ENCODE measurements around the gene AFAP1L1. TPM values are rescaled to one million over a fixed set of nuclear protein-coding genes. Genes with fewer than 3 reads are reported as not detected.

AFAP1L1 gene
- total and polyA plus RNA-seq, 12 donors: 30.3 to 61.6 (median 43.5) TPM

- peaks cover 0 to 10% (median 0%) of the 10 kb centered on the region in 7 donors for H3K27me3 ChIP-seq
- DNase-seq (peak in 1 of 2 donors; percentile 71), ATAC-seq (peak; percentile 43 to 79 (median 57))
- 36 to 48% methylated on average over 11 of the region's 11 CpGs for WGBS, 2 donors
- peak overlapping the region; percentile 31 to 97 (median 85) for H3K27ac ChIP-seq
- peaks cover 37 to 100% (median 83%) of the 10 kb centered on the region in 9 donors for H3K4me1 ChIP-seq
- TF ChIP-seq CTCF (IDR thresholded peaks at IDR 0.05): no peak
- H3K9me3 ChIP-seq: no peaks in the 10 kb centered on the region
- H3K36me3 ChIP-seq: peaks cover 0 to 50% (median 25%) of the 10 kb centered on the region in 9 donors
- peak overlapping the region in 3 of 10 donors; percentile 7 to 25 (median 23) for H3K4me3 ChIP-seq
- intact Hi-C loops (cut with DNase I): no loop called here
These were observed 27.3 kb downstream of the AFAP1L1 start for GRCh38 chr5:149298842-149299404.

DNA sequence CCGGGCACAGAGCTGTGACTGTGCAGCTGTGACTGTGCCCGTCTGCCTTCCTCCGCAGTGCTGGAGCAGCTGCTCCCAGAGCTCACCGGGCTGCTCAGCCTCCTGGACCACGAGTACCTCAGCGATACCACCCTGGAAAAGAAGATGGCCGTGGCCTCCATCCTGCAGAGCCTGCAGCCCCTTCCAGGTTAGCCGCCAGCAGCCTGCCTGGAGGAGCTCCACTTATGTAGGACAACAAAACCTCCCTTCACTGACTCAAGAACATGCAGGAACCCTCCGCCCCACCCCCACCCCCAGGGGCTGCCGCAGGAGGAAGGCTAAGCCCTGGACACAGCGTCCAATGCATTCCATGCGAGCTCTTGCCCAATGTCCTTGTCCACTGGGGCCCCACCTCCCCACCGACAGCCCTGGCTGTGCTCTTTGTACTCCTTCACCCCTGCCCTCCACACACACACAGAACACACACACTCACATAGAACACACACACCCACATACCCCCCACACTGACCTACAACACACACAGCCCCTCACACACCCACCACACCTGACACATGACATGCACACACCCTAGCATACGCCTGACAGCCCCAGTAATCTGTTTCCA lies 27.9 kb downstream of the AFAP1L1 start:
- no peak for DNase-seq
- Histone ChIP-seq H3K4me1 (peaks cover 36 to 100% (median 76%) of the 10 kb centered on the region in 9 donors), H3K9me3 (no peaks in the 10 kb centered on the region), H3K27me3 (peaks cover 0 to 10% (median 0%) of the 10 kb centered on the region in 7 donors), H3K36me3 (peaks cover 0 to 56% (median 25%) of the 10 kb centered on the region in 9 donors), H3K4me3 (peak overlapping the region in 3 of 10 donors; percentile 7 to 25 (median 23)), H3K27ac (peak overlapping the region; percentile 31 to 97 (median 85))
- ATAC-seq: peak in 6 of 8 donors; percentile 7 to 55 (median 30)
- no peak for TF ChIP-seq CTCF (IDR thresholded peaks at IDR 0.05)
- 54 to 61% methylated on average over 14 of the region's 14 CpGs for WGBS, 2 donors
- intact Hi-C loops (cut with DNase I): no loop called here

DNA sequence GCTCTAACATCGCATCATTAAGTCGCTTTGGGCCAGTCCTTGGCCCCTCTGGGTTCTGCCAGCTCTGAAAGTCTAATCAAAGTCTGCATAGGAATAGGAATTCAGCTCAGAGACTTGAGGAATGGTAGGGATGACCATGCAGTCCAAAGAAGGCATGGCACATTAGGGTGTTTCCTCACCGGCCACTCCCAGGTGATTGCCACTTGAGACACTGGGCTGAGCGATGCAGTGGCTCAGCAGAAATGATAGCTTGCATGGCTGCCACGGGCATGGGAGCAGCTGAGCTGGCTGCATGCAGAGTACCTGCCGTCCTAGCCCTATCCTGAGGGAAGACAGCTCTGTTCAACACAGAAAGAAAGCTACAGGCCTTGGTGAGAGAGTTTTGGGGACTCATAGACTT lies 28.8 kb downstream of the AFAP1L1 start:
- ATAC-seq: no peak
- 78 to 83% methylated on average over 6 of the region's 6 CpGs for WGBS, 2 donors

More for the DNA sequence above, 28.8 kb downstream of the AFAP1L1 start:
- Histone ChIP-seq H3K36me3 (peaks cover 0 to 65% (median 25%) of the 10 kb centered on the region in 9 donors), H3K4me3 (no peak overlapping the region), H3K27ac (peak overlapping the region in 9 of 10 donors; percentile 31 to 97 (median 85)), H3K27me3 (peaks cover 0 to 10% (median 0%) of the 10 kb centered on the region in 7 donors), H3K9me3 (no peaks in the 10 kb centered on the region), H3K4me1 (peaks cover 30 to 100% (median 73%) of the 10 kb centered on the region in 9 donors)
- DNase-seq: no peak
- no peak for TF ChIP-seq CTCF (IDR thresholded peaks at IDR 0.05)
- intact Hi-C loops (cut with DNase I): no loop called here
